H9 (cell line): ENCODE results near the gene MYO1D. TPM values are rescaled to one million over a fixed set of nuclear protein-coding genes. Genes with fewer than 3 reads are reported as not detected.

Source experiments
- DNase-seq: peaks from one replicate; pipeline ENCODE4 v3.0.0-alpha.2; 2017
- H2AFZ ChIP-seq: one replicate; pipeline ENCODE4 v1.6.1; 2013; ENCODE audit warnings: mild to moderate bottlenecking, low read length, control low read depth, moderate library complexity
- H2AK5ac ChIP-seq: 2 replicates; pipeline ENCODE4 v1.6.1; 2013; ENCODE audit warnings: low read length, control low read depth, mixed read lengths; ENCODE audit not compliant: insufficient read length
- H2BK120ac ChIP-seq: one replicate; pipeline ENCODE4 v1.6.1; 2013; ENCODE audit warnings: low read depth, mild to moderate bottlenecking, low read length, control low read depth, inconsistent platforms; ENCODE audit not compliant: poor library complexity, severe bottlenecking
- H2BK12ac ChIP-seq: 2 replicates; pipeline ENCODE4 v1.6.1; 2013; ENCODE audit warnings: low read length, control low read depth, mixed read lengths, low read depth; ENCODE audit not compliant: insufficient read length
- H2BK15ac ChIP-seq: 2 replicates; pipeline ENCODE4 v1.6.1; 2013; ENCODE audit warnings: low read depth, low read length, control low read depth
- H2BK20ac ChIP-seq: one replicate; pipeline ENCODE4 v1.6.1; 2013; ENCODE audit warnings: low read depth, mild to moderate bottlenecking, low read length, control low read depth, inconsistent platforms; ENCODE audit not compliant: poor library complexity, severe bottlenecking
- H2BK5ac ChIP-seq: 2 replicates; pipeline ENCODE4 v1.6.1; 2013; ENCODE audit warnings: low read length, control low read depth, mixed read lengths; ENCODE audit not compliant: insufficient read length
- H3K14ac ChIP-seq: 2 replicates; pipeline ENCODE4 v1.6.1; 2013; ENCODE audit warnings: low read length, control low read depth; ENCODE audit not compliant: insufficient read depth
- H3K18ac ChIP-seq: 2 replicates; pipeline ENCODE4 v1.6.1; 2013; ENCODE audit warnings: low read depth, mild to moderate bottlenecking, mixed read lengths, low read length, control low read depth; ENCODE audit not compliant: insufficient read length
- H3K23ac ChIP-seq: 2 replicates; pipeline ENCODE4 v1.6.1; 2013; ENCODE audit warnings: low read length, control low read depth, mixed read lengths, low read depth; ENCODE audit not compliant: insufficient read length
- H3K23me2 ChIP-seq: 2 replicates; pipeline ENCODE4 v1.6.1; 2013; ENCODE audit warnings: low read depth, mild to moderate bottlenecking, mixed read lengths, low read length, control low read depth; ENCODE audit not compliant: insufficient read length, poor library complexity, severe bottlenecking
- H3K27ac ChIP-seq: 2 replicates; pipeline ENCODE4 v1.5.1; 2013; ENCODE audit warnings: low read length, control low read depth, mixed read lengths, low read depth; ENCODE audit not compliant: insufficient read length
- H3K27me3 ChIP-seq: 2 replicates; pipeline ENCODE4 v1.6.1; 2013; ENCODE audit warnings: low read length, control low read depth, inconsistent platforms; ENCODE audit not compliant: insufficient read depth
- H3K4ac ChIP-seq: 2 replicates; pipeline ENCODE4 v1.6.1; 2013; ENCODE audit warnings: low read depth, mild to moderate bottlenecking, control low read depth, inconsistent platforms, low read length, moderate library complexity
- H3K4me1 ChIP-seq: 2 replicates; pipeline ENCODE4 v1.6.1; 2013; ENCODE audit warnings: low read length, control low read depth, inconsistent platforms; ENCODE audit not compliant: insufficient read depth
- H3K4me2 ChIP-seq: 2 replicates; pipeline ENCODE4 v1.6.1; 2013; ENCODE audit warnings: low read length, control low read depth, mixed read lengths; ENCODE audit not compliant: insufficient read length, insufficient read depth
- H3K56ac ChIP-seq: 2 replicates; pipeline ENCODE4 v1.6.1; 2013; ENCODE audit warnings: low read depth, mild to moderate bottlenecking, mixed read lengths, low read length, control low read depth; ENCODE audit not compliant: insufficient read length
- H3K79me1 ChIP-seq: 2 replicates; pipeline ENCODE4 v1.6.1; 2013; ENCODE audit warnings: low read depth, mild to moderate bottlenecking, moderate library complexity, low read length, control low read depth, inconsistent platforms; ENCODE audit not compliant: insufficient read depth, poor library complexity, severe bottlenecking
- H3K79me2 ChIP-seq: 2 replicates; pipeline ENCODE4 v1.6.1; 2013; ENCODE audit warnings: low read length, control low read depth, inconsistent platforms; ENCODE audit not compliant: insufficient read depth
- H3K9ac ChIP-seq: 2 replicates; pipeline ENCODE4 v1.6.1; 2013; ENCODE audit warnings: low read length, control low read depth, mixed read lengths; ENCODE audit not compliant: insufficient read length; ENCODE audit errors: extremely low read depth
- H3K9me3 ChIP-seq: one replicate; pipeline ENCODE4 v1.6.1; 2013; ENCODE audit warnings: low read depth, low read length, inconsistent platforms; ENCODE audit not compliant: control insufficient read depth
- H3T11ph ChIP-seq: one replicate; pipeline ENCODE4 v1.6.1; 2013; ENCODE audit warnings: mild to moderate bottlenecking, low read length, control low read depth, inconsistent platforms
- H4K20me1 ChIP-seq: one replicate; pipeline ENCODE4 v1.6.1; 2013; ENCODE audit not compliant: control insufficient read depth, insufficient read length, insufficient read depth
- H4K5ac ChIP-seq: 2 replicates; pipeline ENCODE4 v1.6.1; 2013; ENCODE audit warnings: low read depth, mild to moderate bottlenecking, mixed read lengths, low read length, control low read depth; ENCODE audit not compliant: insufficient read length
- H4K8ac ChIP-seq: replicated peaks from 2 replicates; pipeline ENCODE4 v1.6.1; 2013; ENCODE audit warnings: low read length, control low read depth, mixed read lengths, low read depth; ENCODE audit not compliant: insufficient read length
- H4K91ac ChIP-seq: 2 replicates; pipeline ENCODE4 v1.6.1; 2013; ENCODE audit warnings: low read depth, mild to moderate bottlenecking, moderate library complexity, mixed read lengths, low read length, control low read depth; ENCODE audit not compliant: insufficient read length
- H3K27ac Mint-ChIP-seq, 3 experiments: 2 replicates in 2 of 3; 3 replicates in 1 of 3; pipeline ENCODE4 v1.8.0; 2020 to 2021; ENCODE audit warnings: mixed read lengths in 3 of 3, mild to moderate bottlenecking in 1 of 3, moderate library complexity in 1 of 3
- H3K27me3 Mint-ChIP-seq: 2 replicates; pipeline ENCODE4 v1.8.0; 2021; ENCODE audit warnings: low read depth, mild to moderate bottlenecking, moderate library complexity, mixed read lengths
- H3K36me3 Mint-ChIP-seq, 3 experiments: 2 replicates in 2 of 3; 3 replicates in 1 of 3; pipeline ENCODE4 v1.8.0; 2020 to 2021; ENCODE audit warnings: low read depth in 3 of 3, mixed read lengths in 3 of 3; ENCODE audit not compliant: insufficient read depth in 1 of 3
- H3K4me1 Mint-ChIP-seq, 2 experiments: 2 replicates each; pipeline ENCODE4 v1.8.0; 2020; ENCODE audit warnings: mixed read lengths in 2 of 2
- H3K4me3 Mint-ChIP-seq, 2 experiments: 2 replicates in 1 of 2; 3 replicates in 1 of 2; pipeline ENCODE4 v1.8.0; 2020 to 2021; ENCODE audit warnings: mild to moderate bottlenecking in 2 of 2, mixed read lengths in 2 of 2, moderate library complexity in 1 of 2
- H3K9me3 Mint-ChIP-seq, 2 experiments: 2 replicates in 1 of 2; 3 replicates in 1 of 2; pipeline ENCODE4 v1.8.0; 2020; ENCODE audit warnings: mild to moderate bottlenecking in 2 of 2, mixed read lengths in 2 of 2, moderate library complexity in 1 of 2
- WGBS: extraction: QIAGEN DNeasy Blood & Tissue Kit; methylation state at CpG from one replicate; pipeline ENCODE4 v1.1.7; 2013; ENCODE audit warnings: missing lambda C conversion rate, low lambda C conversion rate, mixed read lengths; ENCODE audit not compliant: insufficient read length; ENCODE audit errors: extremely low coverage; 5-methylcytosine and 5-hydroxymethylcytosine counted together
- total RNA-seq: library from RNA; stranded (reverse); gene quantifications from 2 replicates; pipeline ENCODE4 v1.2.1, GENCODE V29; 2021
- TF ChIP-seq, protein P1 (sequence below): fragments of 200-600 bp; sonication (generic); conservative IDR thresholded peaks from 3 replicates; pipeline ENCODE4 v1.8.0; 2021; ENCODE audit warnings: antibody characterized with exemption, mild to moderate bottlenecking

Gene MYO1D
- total RNA-seq, 1 experiment from 2014 or later = 19.0 TPM

DNA sequence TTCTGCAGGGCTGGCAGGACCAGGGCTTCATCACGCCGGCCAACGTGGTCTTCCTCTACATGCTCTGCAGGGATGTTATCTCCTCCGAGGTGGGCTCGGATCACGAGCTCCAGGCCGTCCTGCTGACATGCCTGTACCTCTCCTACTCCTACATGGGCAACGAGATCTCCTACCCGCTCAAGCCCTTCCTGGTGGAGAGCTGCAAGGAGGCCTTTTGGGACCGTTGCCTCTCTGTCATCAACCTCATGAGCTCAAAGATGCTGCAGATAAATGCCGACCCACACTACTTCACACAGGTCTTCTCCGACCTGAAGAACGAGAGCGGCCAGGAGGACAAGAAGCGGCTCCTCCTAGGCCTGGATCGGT is 388.8 kb downstream of the MYO1D start:
- WGBS = no CpG with 5 or more reads among the region's 16 CpGs

More for the DNA sequence above, 388.8 kb downstream of the MYO1D start:
- H3K4ac ChIP-seq = no peak overlapping the region
- H3K56ac ChIP-seq = peak overlapping the region; percentile 28
- Mint-ChIP-seq H3K4me3 (peak overlapping the region; percentile 73 to 91), H3K27ac (no peak overlapping the region; a peak in 1 of 7 replicates), H3K36me3 (peaks cover 15 to 27% (median 23%) of the 10 kb centered on the region in 3 experiments), H3K9me3 (no peaks in the 10 kb centered on the region; a peak in 1 of 5 replicates), H3K27me3 (peaks cover 1% of the 10 kb centered on the region), H3K4me1 (peaks cover 59 to 76% of the 10 kb centered on the region in 2 experiments)
- peak overlapping the region; percentile 10 for H3K9ac ChIP-seq
- no peak overlapping the region for H2BK5ac ChIP-seq
- no peaks in the 10 kb centered on the region for H3K9me3 ChIP-seq
- DNase-seq = no peak
- no peaks in the 10 kb centered on the region for H3K27me3 ChIP-seq
- peaks cover 12% of the 10 kb centered on the region for H3K23me2 ChIP-seq
- H3K4me2 ChIP-seq = peak overlapping the region; percentile 66
- H4K20me1 ChIP-seq = no peaks in the 10 kb centered on the region
- no peak overlapping the region for H2BK15ac ChIP-seq
- H3T11ph ChIP-seq = no peak overlapping the region
- H4K5ac ChIP-seq = no peak overlapping the region
- TF ChIP-seq, protein P1, sequence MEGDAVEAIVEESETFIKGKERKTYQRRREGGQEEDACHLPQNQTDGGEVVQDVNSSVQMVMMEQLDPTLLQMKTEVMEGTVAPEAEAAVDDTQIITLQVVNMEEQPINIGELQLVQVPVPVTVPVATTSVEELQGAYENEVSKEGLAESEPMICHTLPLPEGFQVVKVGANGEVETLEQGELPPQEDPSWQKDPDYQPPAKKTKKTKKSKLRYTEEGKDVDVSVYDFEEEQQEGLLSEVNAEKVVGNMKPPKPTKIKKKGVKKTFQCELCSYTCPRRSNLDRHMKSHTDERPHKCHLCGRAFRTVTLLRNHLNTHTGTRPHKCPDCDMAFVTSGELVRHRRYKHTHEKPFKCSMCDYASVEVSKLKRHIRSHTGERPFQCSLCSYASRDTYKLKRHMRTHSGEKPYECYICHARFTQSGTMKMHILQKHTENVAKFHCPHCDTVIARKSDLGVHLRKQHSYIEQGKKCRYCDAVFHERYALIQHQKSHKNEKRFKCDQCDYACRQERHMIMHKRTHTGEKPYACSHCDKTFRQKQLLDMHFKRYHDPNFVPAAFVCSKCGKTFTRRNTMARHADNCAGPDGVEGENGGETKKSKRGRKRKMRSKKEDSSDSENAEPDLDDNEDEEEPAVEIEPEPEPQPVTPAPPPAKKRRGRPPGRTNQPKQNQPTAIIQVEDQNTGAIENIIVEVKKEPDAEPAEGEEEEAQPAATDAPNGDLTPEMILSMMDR = no peak
- H3K4me1 ChIP-seq = peaks cover 10% of the 10 kb centered on the region; the same call in 1 of the 2 replicates
- no peak overlapping the region; the same call in 1 of the 2 replicates for H3K14ac ChIP-seq
- H3K79me2 ChIP-seq = no peaks in the 10 kb centered on the region
- no peak overlapping the region for H2BK20ac ChIP-seq
- no peak overlapping the region for H3K27ac ChIP-seq
- H3K23ac ChIP-seq = no peak overlapping the region
- no peak overlapping the region for H2AK5ac ChIP-seq
- H3K18ac ChIP-seq = no peak overlapping the region
- no peak overlapping the region for H2AFZ ChIP-seq
- H3K79me1 ChIP-seq = peaks cover 3% of the 10 kb centered on the region
- H4K8ac ChIP-seq = no peak overlapping the region
- H2BK12ac ChIP-seq = no peak overlapping the region
- no peak overlapping the region for H2BK120ac ChIP-seq
- no peak overlapping the region for H4K91ac ChIP-seq
